GM12864 (cell line): ENCODE data around the gene STOM.

Experiments used
- DNase-seq: peaks from one replicate; pipeline ENCODE4 v3.0.0-alpha.2; 2011; ENCODE audit warnings: low read depth
- H3K4me3 ChIP-seq: 2 replicates; pipeline ENCODE4 v1.5.1; 2011; ENCODE audit warnings: mild to moderate bottlenecking, low read depth, low read length, control low read depth
- TF ChIP-seq, protein P1 (sequence below): IDR thresholded peaks from 2 replicates; pipeline ENCODE4 v1.5.1; 2011; ENCODE audit warnings: low read depth, mild to moderate bottlenecking, moderate library complexity, low read length, control low read depth, inconsistent platforms; ENCODE audit errors: missing control alignments

The STOM gene

DNA sequence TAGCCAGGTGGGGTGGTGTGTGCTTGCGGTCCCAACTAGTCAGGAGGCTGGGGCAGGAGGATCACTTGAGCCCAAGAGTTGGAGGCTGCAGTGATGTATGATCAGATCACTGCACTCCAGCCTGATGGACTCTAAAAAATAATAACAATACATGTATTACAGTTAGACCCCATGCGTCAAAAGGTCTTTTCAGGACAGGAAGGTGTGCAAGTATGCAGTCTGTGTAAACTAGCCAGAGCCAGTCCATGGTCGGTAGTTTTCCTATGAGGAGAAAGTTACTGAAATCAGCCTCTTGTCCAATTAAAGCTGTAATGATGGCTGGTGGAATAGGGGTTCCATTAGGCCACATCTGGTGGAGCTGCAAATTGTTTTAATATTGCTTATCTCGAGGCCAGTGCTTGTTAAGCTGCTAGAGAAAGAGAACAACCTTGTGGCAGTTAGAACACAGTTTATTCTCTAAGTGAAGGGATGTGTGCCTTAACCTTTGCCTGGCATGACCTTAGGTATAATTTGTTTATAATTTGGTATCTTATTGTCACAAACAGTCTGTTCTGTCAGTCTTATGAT, 1.5 kb upstream of the STOM start:
- no peak overlapping the region for H3K4me3 ChIP-seq
- DNase-seq, result no peak
- TF ChIP-seq, protein P1, sequence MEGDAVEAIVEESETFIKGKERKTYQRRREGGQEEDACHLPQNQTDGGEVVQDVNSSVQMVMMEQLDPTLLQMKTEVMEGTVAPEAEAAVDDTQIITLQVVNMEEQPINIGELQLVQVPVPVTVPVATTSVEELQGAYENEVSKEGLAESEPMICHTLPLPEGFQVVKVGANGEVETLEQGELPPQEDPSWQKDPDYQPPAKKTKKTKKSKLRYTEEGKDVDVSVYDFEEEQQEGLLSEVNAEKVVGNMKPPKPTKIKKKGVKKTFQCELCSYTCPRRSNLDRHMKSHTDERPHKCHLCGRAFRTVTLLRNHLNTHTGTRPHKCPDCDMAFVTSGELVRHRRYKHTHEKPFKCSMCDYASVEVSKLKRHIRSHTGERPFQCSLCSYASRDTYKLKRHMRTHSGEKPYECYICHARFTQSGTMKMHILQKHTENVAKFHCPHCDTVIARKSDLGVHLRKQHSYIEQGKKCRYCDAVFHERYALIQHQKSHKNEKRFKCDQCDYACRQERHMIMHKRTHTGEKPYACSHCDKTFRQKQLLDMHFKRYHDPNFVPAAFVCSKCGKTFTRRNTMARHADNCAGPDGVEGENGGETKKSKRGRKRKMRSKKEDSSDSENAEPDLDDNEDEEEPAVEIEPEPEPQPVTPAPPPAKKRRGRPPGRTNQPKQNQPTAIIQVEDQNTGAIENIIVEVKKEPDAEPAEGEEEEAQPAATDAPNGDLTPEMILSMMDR, result no peak

DNA sequence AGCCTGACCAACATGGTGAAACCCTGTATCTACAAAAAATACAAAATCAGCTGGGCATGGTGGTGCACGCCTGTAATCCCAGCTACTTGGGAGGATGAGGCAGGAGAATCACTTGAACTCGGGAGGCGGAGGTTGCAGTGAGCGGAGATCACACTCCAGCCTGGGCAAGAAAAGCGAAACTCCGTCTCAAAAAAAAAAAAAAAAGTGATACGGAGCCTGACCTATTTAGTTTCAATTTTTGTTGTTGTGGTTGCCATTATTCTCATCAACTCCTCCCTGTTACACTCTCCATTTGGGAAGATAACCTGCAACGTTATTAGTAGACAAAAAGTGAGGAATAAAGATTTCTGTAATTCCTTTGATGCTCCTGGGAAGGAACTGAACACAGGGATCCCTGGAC, 1.3 kb downstream of the STOM start:
- H3K4me3 ChIP-seq, result peak overlapping the region; percentile 91; the same call in 1 of the 2 replicates
- TF ChIP-seq, protein P1, result no peak
- DNase-seq, result no peak

DNA sequence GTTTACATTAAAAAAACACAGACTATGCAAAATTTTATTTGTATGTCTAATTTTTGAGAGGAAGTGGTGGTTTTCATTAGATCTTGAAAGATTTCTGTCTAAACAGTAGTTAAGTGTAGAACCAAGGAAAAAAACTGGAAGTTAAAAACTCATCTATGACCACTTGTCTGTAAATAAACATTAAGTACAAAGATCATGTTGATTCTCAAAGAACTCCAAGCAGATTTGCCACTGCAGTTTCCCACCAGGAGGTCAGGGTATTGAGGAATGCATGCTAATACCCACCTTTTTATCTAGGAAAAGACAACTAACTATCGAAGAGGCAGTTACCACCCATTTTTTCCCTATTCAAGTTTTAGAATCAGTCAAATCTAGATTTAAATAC, 1.9 kb downstream of the STOM start:
- TF ChIP-seq, protein P1, result no peak
- no peak overlapping the region for H3K4me3 ChIP-seq
- DNase-seq, result no peak

DNA sequence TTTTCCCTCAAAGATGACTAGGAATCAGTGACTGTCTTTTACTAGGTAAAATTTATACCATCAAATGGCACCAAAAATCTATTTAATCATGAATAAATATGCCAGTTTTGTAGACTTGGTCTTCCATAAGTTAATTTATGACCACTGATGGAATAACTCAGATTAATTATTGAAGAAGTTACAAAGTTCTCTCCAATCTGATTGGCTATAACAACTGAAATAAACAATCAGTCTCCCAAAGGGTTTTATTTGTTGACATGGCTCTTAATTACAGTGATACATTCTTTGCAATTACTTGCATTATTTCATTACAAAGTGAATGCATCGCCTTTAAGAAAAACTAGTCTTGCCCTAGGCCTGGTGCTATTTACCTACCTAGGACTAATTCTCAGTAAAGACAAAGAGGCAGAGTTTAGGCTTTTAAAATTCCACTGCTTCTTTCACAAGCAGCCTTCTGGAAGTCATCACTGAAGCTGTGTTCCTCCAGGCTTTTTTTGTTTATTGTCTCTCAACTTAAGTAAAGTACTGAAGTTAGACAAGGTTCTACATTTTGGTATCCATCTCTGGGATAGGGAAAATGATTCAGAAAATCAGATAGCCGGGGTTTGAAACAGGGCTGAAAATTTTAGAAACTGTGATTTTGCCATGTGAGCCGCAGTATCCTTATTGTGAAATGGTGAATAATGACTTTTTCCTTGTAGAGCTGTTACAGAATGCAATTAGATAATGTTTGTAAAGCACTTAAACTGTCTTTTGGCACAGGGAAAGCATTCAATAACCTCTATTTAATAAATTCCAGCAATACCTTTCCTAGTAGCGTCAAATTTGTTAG, 2.5 kb downstream of the STOM start:
- TF ChIP-seq, protein P1, result no peak
- H3K4me3 ChIP-seq, result no peak overlapping the region
- DNase-seq, result no peak

DNA sequence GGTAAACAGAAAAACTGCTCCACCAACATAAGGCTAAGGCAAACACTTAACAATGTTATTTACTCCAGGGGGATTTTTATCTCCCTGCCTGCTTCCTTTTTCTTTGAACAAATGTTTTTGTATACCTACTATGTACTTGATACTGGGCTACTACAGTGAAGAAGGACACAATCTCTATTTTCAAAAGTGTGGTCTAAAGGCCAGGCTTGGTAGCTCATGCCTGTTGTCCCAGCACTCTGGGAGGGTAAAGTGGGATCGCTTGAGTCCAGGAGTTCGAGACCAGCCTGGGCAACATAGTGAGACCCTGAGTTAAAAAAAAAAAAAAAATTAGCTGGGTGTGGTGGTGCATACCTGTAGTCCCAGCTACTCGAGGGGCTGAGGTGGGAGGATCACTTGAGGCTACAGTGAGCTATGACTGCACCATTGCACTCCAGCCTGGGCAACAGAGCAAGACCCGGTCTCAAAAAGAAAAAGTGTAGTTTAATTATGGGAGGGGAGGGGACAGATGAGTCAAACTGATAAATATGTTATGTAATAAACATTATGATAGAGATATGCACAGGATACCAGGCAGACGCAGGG, 3.3 kb downstream of the STOM start:
- no peak for DNase-seq
- no peak overlapping the region for H3K4me3 ChIP-seq
- TF ChIP-seq, protein P1, result no peak

DNA sequence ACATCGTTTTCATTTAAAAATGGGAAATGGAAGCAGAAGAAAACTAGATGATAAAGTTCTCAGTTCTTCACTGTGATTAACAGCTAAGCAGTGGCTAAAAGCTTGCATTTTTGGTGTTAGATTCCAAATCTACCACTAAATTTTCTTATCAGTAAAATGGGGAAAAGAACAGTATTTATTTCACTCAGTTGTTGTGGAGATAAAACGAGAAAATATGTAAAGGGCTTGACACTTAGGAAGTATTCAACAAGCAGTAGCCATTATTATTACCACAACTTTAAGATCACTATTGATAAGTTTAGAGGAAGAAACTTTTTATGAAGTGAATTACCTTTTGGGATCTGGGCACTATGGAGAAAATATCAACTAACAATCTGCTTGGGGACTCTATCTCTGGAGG, 4.5 kb downstream of the STOM start:
- no peak for DNase-seq
- no peak overlapping the region for H3K4me3 ChIP-seq
- TF ChIP-seq, protein P1, result no peak
